ENCODE data around the gene CYP2B6. TPM values are rescaled to one million over a fixed set of nuclear protein-coding genes. Genes with fewer than 3 reads are reported as not detected.
A peak's percentile ranks its signal among the peaks of the same experiment; 100 is the strongest.
"Not testable (repeated sequence)": the region's sequence is repeated elsewhere in the genome, so short reads cannot be mapped to it uniquely, and the experiment has no call there.

Gene CYP2B6
- polyA plus RNA-seq, 2 of the 4 experiments (the other 2 are of a cell fraction), result not detected

DNA sequence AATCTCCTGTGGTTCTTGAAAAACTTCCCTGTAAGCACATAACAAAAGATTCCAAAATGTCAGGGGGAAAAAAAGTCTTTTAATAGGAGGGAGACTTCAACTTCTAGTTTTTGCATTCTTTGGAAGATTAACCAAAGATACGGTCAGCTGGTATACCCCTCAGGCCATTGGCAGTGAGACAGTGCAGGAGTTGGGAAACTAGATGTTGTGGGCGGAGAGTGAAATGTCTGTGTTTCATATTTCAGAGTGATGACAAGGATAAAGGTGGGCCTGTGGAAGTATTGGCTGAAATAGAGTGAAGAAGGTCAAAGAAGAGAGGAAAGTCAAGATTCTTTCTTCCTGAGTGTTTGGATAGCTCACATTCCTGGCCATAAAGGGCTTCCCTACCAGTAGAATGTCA is 40.8 kb downstream of the CYP2B6 start (continued):
- no peak for TF ChIP-seq EP300 (IDR thresholded peaks at IDR 0.05)
- TF ChIP-seq JUN (IDR thresholded peaks at IDR 0.05), result no peak

- CTCF ChIA-PET, result interaction anchor here (1.4 kb wide), 1 partner anchor 9 kb away, joined by 3 read pairs; no protein-coding TSS in a partner anchor
- WGBS (ENCODE audit: missing lambda C conversion rate), result 3% methylated on average over 7 of the region's 7 CpGs
Measured at GRCh38 chr19:41033324-41033723, 42.2 kb downstream of the CYP2B6 start.

GRCh38 chr19:41039806-41040205 is 48.7 kb downstream of the CYP2B6 start:
- 73% methylated on average over 1 of the region's 1 CpG for WGBS (ENCODE audit: missing lambda C conversion rate)
- TF ChIP-seq FOSL2 (IDR thresholded peaks at IDR 0.05) (no peak), FOSL2 (CRISPR knock-in tag; IDR thresholded peaks at IDR 0.05) (peak; percentile 93), NFE2L2 (conservative IDR thresholded peaks at IDR 0.05; ENCODE audit: low read length) (peak; percentile 3; the same call in 1 of the 2 replicates), RARB (CRISPR knock-in tag; IDR thresholded peaks at IDR 0.05) (no peak), MAFK (IDR thresholded peaks at IDR 0.05; ENCODE audit: partially characterized antibody) (peak; percentile 67), FOXS1 (CRISPR knock-in tag; IDR thresholded peaks at IDR 0.05) (no peak)
- TF ChIP-seq, protein P1, sequence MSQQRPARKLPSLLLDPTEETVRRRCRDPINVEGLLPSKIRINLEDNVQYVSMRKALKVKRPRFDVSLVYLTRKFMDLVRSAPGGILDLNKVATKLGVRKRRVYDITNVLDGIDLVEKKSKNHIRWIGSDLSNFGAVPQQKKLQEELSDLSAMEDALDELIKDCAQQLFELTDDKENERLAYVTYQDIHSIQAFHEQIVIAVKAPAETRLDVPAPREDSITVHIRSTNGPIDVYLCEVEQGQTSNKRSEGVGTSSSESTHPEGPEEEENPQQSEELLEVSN (IDR thresholded peaks at IDR 0.05; ENCODE audit: borderline replicate concordance, low read depth), result no peak
- DNase-seq (ENCODE audit: low read depth in 1 of 2, low spot score in 1 of 2), result no peak

More at GRCh38 chr19:41033324-41033723, 42.2 kb downstream of the CYP2B6 start:
- H3K27ac ChIP-seq; ATAC-seq; POLR2A ChIA-PET; H3K4me3 ChIP-seq; DNase-seq (ENCODE audit: low read depth in 1 of 2, low spot score in 1 of 2); H3K4me2 ChIP-seq; H3K4me1 ChIP-seq; FAIRE-seq: not testable (repeated sequence)
- peaks cover 15% of the 10 kb centered on the region for H3K9me3 ChIP-seq

GRCh38 chr19:41045095-41045494 is 54.0 kb downstream of the CYP2B6 start:
- FAIRE-seq (peak; percentile 99), ATAC-seq (peak; percentile 69)
- POLR2A ChIA-PET; H3K9me3 ChIP-seq; DNase-seq (ENCODE audit: low read depth in 1 of 2, low spot score in 1 of 2); H3K27ac ChIP-seq; H3K4me1 ChIP-seq; H3K4me3 ChIP-seq; H3K4me2 ChIP-seq: not testable (repeated sequence)
- WGBS (ENCODE audit: missing lambda C conversion rate), result 7% methylated on average over 1 of the region's 1 CpG
- CTCF ChIA-PET, result interaction anchor here (0.6 to 1.9 kb wide), 8 partner anchors 13 to 553 kb away, joined by 3 to 6 read pairs (median 3); no protein-coding TSS in a partner anchor

More at GRCh38 chr19:41039806-41040205, 48.7 kb downstream of the CYP2B6 start:
- ChIA-PET CTCF (interaction anchor here (1.3 to 1.5 kb wide), 2 partner anchors 13 to 268 kb away, joined by 3 to 4 read pairs; no protein-coding TSS in a partner anchor), POLR2A (no interaction called here)
- Histone ChIP-seq H3K9me3 (peaks cover 15% of the 10 kb centered on the region; the same call in 2 of the 3 replicates), H3K4me1 (no peaks in the 10 kb centered on the region), H3K4me3 (no peak overlapping the region), H3K27ac (no peak overlapping the region), H3K4me2 (no peak overlapping the region)
- ATAC-seq (no peak), FAIRE-seq (no peak)

DNA sequence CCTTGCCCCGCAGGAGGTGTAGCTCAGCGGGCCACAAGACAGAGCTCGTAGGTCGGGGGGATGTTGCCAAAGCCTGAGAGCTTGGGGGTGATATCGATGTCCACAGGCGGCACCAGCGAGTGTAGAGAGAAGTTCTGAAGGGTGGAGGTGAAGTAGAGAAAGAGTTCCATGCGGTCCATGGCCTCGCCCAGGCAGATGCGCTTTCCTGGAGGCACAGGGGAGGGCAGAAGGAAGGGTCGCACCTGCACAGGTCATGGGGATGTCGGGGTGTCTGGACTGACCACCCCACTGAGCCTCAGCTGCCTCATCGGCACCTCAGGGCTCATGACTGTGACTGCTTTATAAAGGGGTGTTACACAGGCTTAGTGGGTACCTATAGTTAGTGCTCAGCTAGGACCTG is 59.3 kb downstream of the CYP2B6 start:
- TF ChIP-seq POLR2AphosphoS2 (conservative IDR thresholded peaks at IDR 0.05; ENCODE audit: low read length) (no peak), RAD21 (conservative IDR thresholded peaks at IDR 0.05 in 1 of 2, IDR thresholded peaks at IDR 0.05 in 1 of 2) (no peak), USF2 (IDR thresholded peaks at IDR 0.05) (no peak), EP300 (IDR thresholded peaks at IDR 0.05) (no peak), FOSB (CRISPR knock-in tag; IDR thresholded peaks at IDR 0.05) (no peak)
- TF ChIP-seq, protein P1 (IDR thresholded peaks at IDR 0.05; ENCODE audit: borderline replicate concordance, low read depth), result no peak
- 39% methylated on average over 13 of the region's 13 CpGs for WGBS (ENCODE audit: missing lambda C conversion rate)
- POLR2A ChIA-PET, result no interaction called here
- no peak overlapping the region for H3K27ac ChIP-seq
- H3K4me3 ChIP-seq, result no peak overlapping the region
- ATAC-seq, result peak in 1 of 2 experiments; percentile 29; a peak in 2 of 6 replicates
- no peak for DNase-seq (ENCODE audit: low read depth in 1 of 2, low spot score in 1 of 2)
- H3K4me2 ChIP-seq, result no peak overlapping the region
- no peaks in the 10 kb centered on the region for H3K4me1 ChIP-seq
- no peak for FAIRE-seq
- CTCF ChIA-PET, result interaction anchor here (0.5 kb wide), 1 partner anchor 135 kb away, joined by 3 read pairs; no protein-coding TSS in a partner anchor
- H3K9me3 ChIP-seq, result peaks cover 3% of the 10 kb centered on the region; the same call in 1 of the 3 replicates

- not testable (repeated sequence) for H3K4me1 ChIP-seq; FAIRE-seq; H3K9me3 ChIP-seq; DNase-seq (ENCODE audit: low read depth in 1 of 2, low spot score in 1 of 2); H3K4me3 ChIP-seq; H3K4me2 ChIP-seq; ATAC-seq; H3K27ac ChIP-seq
- ChIA-PET POLR2A (interaction anchor here (0.6 kb wide), 1 partner anchor 107 kb away, joined by 3 read pairs; no protein-coding TSS in a partner anchor), CTCF (interaction anchor here (0.8 to 1.1 kb wide), 2 partner anchors 12 to 28 kb away, joined by 4 to 5 read pairs; no protein-coding TSS in a partner anchor)
- WGBS (ENCODE audit: missing lambda C conversion rate), result 57% methylated on average over 7 of the region's 7 CpGs
Measured at GRCh38 chr19:41052162-41052561, 61.1 kb downstream of the CYP2B6 start.

- WGBS (ENCODE audit: missing lambda C conversion rate), result 42% methylated on average over 10 of the region's 10 CpGs
- H3K27ac ChIP-seq; POLR2A ChIA-PET; H3K9me3 ChIP-seq; H3K4me3 ChIP-seq; ATAC-seq; DNase-seq (ENCODE audit: low read depth in 1 of 2, low spot score in 1 of 2); H3K4me2 ChIP-seq; H3K4me1 ChIP-seq: not testable (repeated sequence)
- FAIRE-seq, result peak; percentile 43
- CTCF ChIA-PET, result interaction anchor here (0.7 kb wide), 1 partner anchor 551 kb away, joined by 3 read pairs; no protein-coding TSS in a partner anchor
Measured at GRCh38 chr19:41053331-41053730, 62.2 kb downstream of the CYP2B6 start.

All from A549 (cell line).